NK-92 (cell line): ENCODE data around the gene MGAT4A.
"Not testable (repeated sequence)": the region's sequence is repeated elsewhere in the genome, so short reads cannot be mapped to it uniquely, and the experiment has no call there.

ENCODE experiments used
- DNase-seq: peaks from one replicate; lab custom pipeline; 2025; ENCODE audit not compliant: unreplicated experiment; lab: John Stamatoyannopoulos, UW

Gene MGAT4A

GRCh38 chr2:98730707-98731040 lies 258 bp downstream of the MGAT4A start:
- DNase-seq = no peak

GRCh38 chr2:98730053-98730706 lies 752 bp downstream of the MGAT4A start:
- no peak for DNase-seq

- DNase-seq = no peak
These were observed 1.3 kb downstream of the MGAT4A start for GRCh38 chr2:98729652-98730051.

GRCh38 chr2:98728088-98728718 lies 2.7 kb downstream of the MGAT4A start:
- DNase-seq = not testable (repeated sequence)

GRCh38 chr2:98727369-98728087 lies 3.4 kb downstream of the MGAT4A start:
- no peak for DNase-seq

GRCh38 chr2:98726735-98727368 lies 4.1 kb downstream of the MGAT4A start:
- DNase-seq = no peak

- no peak for DNase-seq
These were observed 4.7 kb downstream of the MGAT4A start for GRCh38 chr2:98726205-98726604.

- DNase-seq = no peak
These were observed 10.6 kb downstream of the MGAT4A start for GRCh38 chr2:98720286-98720685.

- DNase-seq = no peak
These were observed 13.3 kb downstream of the MGAT4A start for GRCh38 chr2:98717621-98718020.

- DNase-seq = no peak
These were observed 14.1 kb downstream of the MGAT4A start for GRCh38 chr2:98716786-98717185.

GRCh38 chr2:98715812-98716451 lies 15.0 kb downstream of the MGAT4A start:
- no peak for DNase-seq

GRCh38 chr2:98713332-98714015 lies 17.5 kb downstream of the MGAT4A start:
- DNase-seq = no peak

- no peak for DNase-seq
These were observed 18.8 kb downstream of the MGAT4A start for GRCh38 chr2:98712145-98712544.

GRCh38 chr2:98711506-98711905 lies 19.4 kb downstream of the MGAT4A start:
- DNase-seq = no peak

GRCh38 chr2:98710734-98711133 lies 20.2 kb downstream of the MGAT4A start:
- DNase-seq = no peak

GRCh38 chr2:98709535-98709934 lies 21.4 kb downstream of the MGAT4A start:
- DNase-seq = no peak

GRCh38 chr2:98708396-98709186 lies 22.3 kb downstream of the MGAT4A start:
- no peak for DNase-seq

GRCh38 chr2:98706591-98706990 lies 24.3 kb downstream of the MGAT4A start:
- no peak for DNase-seq

GRCh38 chr2:98705333-98705617 lies 25.7 kb downstream of the MGAT4A start:
- DNase-seq = no peak
